K562 (cell line): Measurements from ENCODE around the gene NAPEPLD. TPM values are rescaled to one million over a fixed set of nuclear protein-coding genes. Genes with fewer than 3 reads are reported as not detected.
A peak's percentile ranks its signal among the peaks of the same experiment; 100 is the strongest.

ENCODE experiments used
- ATAC-seq: fragments of 200-7000 bp; cut with Tn5 transposase; 3 replicates; pipeline ENCODE4 v1.9.1; 2020; ENCODE audit warnings: moderate library complexity
- Bru-seq: library from RNA; stranded (reverse); fragments of 400-500 nt; gene quantifications from one replicate; lab custom pipeline; 2021; lab: Mats Ljungman, UMichigan
- BruChase-seq, 2 experiments: library from RNA; stranded (reverse); fragments of 400-500 nt; gene quantifications; one replicate each; lab custom pipeline; 2021; lab: Mats Ljungman, UMichigan
- BruUV-seq: library from RNA; stranded (reverse); fragments of 400-500 nt; replicated peaks from 2 replicates; lab custom pipeline; 2021; lab: Mats Ljungman, UMichigan
- CTCF ChIA-PET: fragments of 300-600 bp; formaldehyde crosslinking; extraction: SDS; loops from one replicate; lab custom pipeline; 2021; ENCODE audit warnings: low intra/inter-chr PET ratio; lab: Yijun Ruan, JAX
- POLR2A ChIA-PET: fragments of 300-600, 350-650 bp; sonication (Branson Sonifier 250); formaldehyde crosslinking; extraction: SDS; loops from one replicate; lab custom pipeline; 2021; ENCODE audit warnings: antibody characterized with exemption, inconsistent platforms; lab: Yijun Ruan, JAX
- DNase-seq, 4 experiments: peaks; one replicate each; pipeline versions ENCODE4 v3.0.0 to v3.0.0-alpha.2; 2011 to 2018; ENCODE audit warnings: low spot score in 3 of 4, mixed read lengths in 3 of 4; ENCODE audit errors: extremely low read depth in 1 of 4
- FAIRE-seq: peaks from 2 replicates; lab custom pipeline; 2011; peaks lifted over from hg19 to GRCh38; lab: Jason Lieb, UNC
- H2AFZ ChIP-seq: 2 replicates; pipeline ENCODE4 v1.6.0; 2011; ENCODE audit warnings: low read depth, low read length, control low read depth, inconsistent platforms
- H3K27ac ChIP-seq: fragments of 200-600 bp; 3 replicates; pipeline ENCODE4 v1.8.0; 2011; ENCODE audit warnings: low read depth, mild to moderate bottlenecking, control low read depth, inconsistent platforms, low read length, moderate library complexity, mixed read lengths; ENCODE audit errors: extremely low read depth
- H3K27me3 ChIP-seq, 2 experiments: fragments of 300-600 bp in 1 of 2; 2 replicates in 1 of 2; 3 replicates in 1 of 2; pipeline versions ENCODE4 v1.6.0 to v1.8.0; 2011; ENCODE audit warnings: inconsistent platforms in 2 of 2, low read length in 2 of 2, mild to moderate bottlenecking in 1 of 2, mixed read lengths in 1 of 2, moderate library complexity in 1 of 2; ENCODE audit not compliant: control insufficient read depth in 2 of 2, insufficient read depth in 2 of 2
- H3K36me3 ChIP-seq: fragments of 300-600 bp; 3 replicates; pipeline ENCODE4 v1.8.0; 2011; ENCODE audit warnings: mild to moderate bottlenecking, low read length, inconsistent platforms; ENCODE audit not compliant: control insufficient read depth, insufficient read depth
- H3K4me1 ChIP-seq, 2 experiments: fragments of 200-600 bp in 1 of 2; replicated peaks in 1 of 2; 2 replicates in 1 of 2; 3 replicates in 1 of 2; pipeline versions ENCODE4 v1.5.1 to v1.8.0; 2011; ENCODE audit warnings: inconsistent platforms in 2 of 2, low read length in 2 of 2, mild to moderate bottlenecking in 1 of 2, mixed read lengths in 1 of 2, moderate library complexity in 1 of 2; ENCODE audit not compliant: control insufficient read depth in 2 of 2, insufficient read depth in 2 of 2
- H3K4me2 ChIP-seq: 2 replicates; pipeline ENCODE4 v1.6.1; 2011; ENCODE audit warnings: low read length, control low read depth, inconsistent platforms, mixed read lengths; ENCODE audit not compliant: insufficient read depth
- H3K4me3 ChIP-seq: fragments of 200-600 bp; sonication (generic), shearing (Covaris generic); 2 replicates; pipeline ENCODE4 v1.5.1; 2016; ENCODE audit warnings: control low read depth, inconsistent platforms
- H3K79me2 ChIP-seq: fragments of 200-600 bp; 3 replicates; pipeline ENCODE4 v1.8.0; 2011; ENCODE audit warnings: low read length, inconsistent platforms; ENCODE audit not compliant: control insufficient read depth, insufficient read depth
- H3K9ac ChIP-seq, 2 experiments: 2 replicates each; pipeline versions ENCODE4 v1.6.0 to v1.6.1; 2011; ENCODE audit warnings: low read depth in 2 of 2, low read length in 2 of 2, control low read depth in 1 of 2, inconsistent platforms in 1 of 2, mild to moderate bottlenecking in 1 of 2, mixed read lengths in 1 of 2; ENCODE audit not compliant: insufficient read depth in 1 of 2
- H3K9me1 ChIP-seq: one replicate; pipeline ENCODE4 v1.6.0; 2011; ENCODE audit warnings: inconsistent platforms, mild to moderate bottlenecking, low read length, moderate library complexity; ENCODE audit not compliant: control insufficient read depth, insufficient read depth
- H3K9me3 ChIP-seq: replicated peaks from 2 replicates; pipeline ENCODE4 v1.5.1; 2011; ENCODE audit warnings: low read depth, low read length, inconsistent platforms; ENCODE audit not compliant: control insufficient read depth, insufficient read depth
- H4K20me1 ChIP-seq: replicated peaks from 2 replicates; pipeline ENCODE4 v1.6.1; 2011; ENCODE audit warnings: low read length, inconsistent platforms, mixed read lengths; ENCODE audit not compliant: control insufficient read depth, insufficient read depth
- BDP1 ChIP-seq: IDR thresholded peaks from 3 replicates; pipeline ENCODE4 v1.6.1; 2011; ENCODE audit not compliant: insufficient read length, insufficient read depth
- CCAR2 ChIP-seq: fragments of 200-400 bp; formaldehyde crosslinking; IDR thresholded peaks from 2 replicates; pipeline ENCODE4 v1.6.1; 2017; ENCODE audit warnings: mild to moderate bottlenecking, low read depth, low read length
- DNMT1 ChIP-seq: fragments of 450-650 bp; IDR thresholded peaks from 2 replicates; pipeline ENCODE4 v1.6.1; 2016; ENCODE audit warnings: antibody characterized with exemption, mild to moderate bottlenecking
- NFE2L1 ChIP-seq: fragments of 450-650 bp; IDR thresholded peaks from 2 replicates; pipeline ENCODE4 v1.6.1; 2016; ENCODE audit warnings: missing genetic modification characterization, low read depth, mild to moderate bottlenecking, missing compliant biosample characterization, moderate library complexity, borderline replicate concordance
- RBM39 ChIP-seq: fragments of 200-400 bp; formaldehyde crosslinking; optimal IDR thresholded peaks from 2 replicates; pipeline ENCODE3; 2018; ENCODE audit warnings: low read depth, low read length
- THAP12 ChIP-seq: fragments of 250-450 bp; sonication (Bioruptor Pico); IDR thresholded peaks from 2 replicates; pipeline ENCODE4 v1.9.0; 2021; ENCODE audit warnings: mild to moderate bottlenecking, inconsistent platforms
- THAP7 ChIP-seq: fragments of 250-450 bp; sonication (Bioruptor Pico); IDR thresholded peaks from 2 replicates; pipeline ENCODE4 v1.5.0; 2021
- U2AF1 ChIP-seq: fragments of 200-400 bp; formaldehyde crosslinking; optimal IDR thresholded peaks from 2 replicates; pipeline ENCODE3; 2017; ENCODE audit warnings: mild to moderate bottlenecking, low read depth, low read length, moderate library complexity
- ZNF274 ChIP-seq: IDR thresholded peaks from 2 replicates; pipeline ENCODE4 v1.6.1; 2011; ENCODE audit warnings: low read depth, mild to moderate bottlenecking, low read length, moderate library complexity, borderline replicate concordance
- ZNF311 ChIP-seq: fragments of 250-450 bp; sonication (Bioruptor Pico); IDR thresholded peaks from 2 replicates; pipeline ENCODE4 v1.4.0; 2020; ENCODE audit warnings: mild to moderate bottlenecking, moderate library complexity
- WGBS: fragments of 100-300 bp; shearing (Covaris generic); methylation state at CpG from one replicate; pipeline ENCODE4 v1.1.6; 2016; ENCODE audit warnings: low coverage, mixed read lengths; ENCODE audit not compliant: insufficient coverage; ENCODE audit errors: missing lambda C conversion rate; 5-methylcytosine and 5-hydroxymethylcytosine counted together
- in situ Hi-C: fragments of 300-500 bp; cut with MboI; formaldehyde crosslinking; loops from 4 replicates; pipeline ENCODE4 v1.15.0; 2018; ENCODE audit warnings: inconsistent platforms, mixed read lengths
- intact Hi-C: fragments of 100-400 bp; cut with micrococcal nuclease; formaldehyde crosslinking; loops from 2 replicates; pipeline ENCODE4 v1.14.2; 2022
- long read RNA-seq, 3 experiments: library from polyadenylated mRNA in 2 of 3; library from RNA in 1 of 3; unstranded in 2 of 3; stranded (forward) in 1 of 3; transcript quantifications; one replicate each; pipeline ENCODE4 v2.0.0, GENCODE V29; 2019 to 2022
- polyA minus RNA-seq, 3 experiments: library from RNA; depleted of rRNA, polyadenylated mRNA; stranded (reverse); fragments of >200 nt; gene quantifications; 2 replicates each; pipeline ENCODE4 v1.2.3, GENCODE V29; 2011
- polyA plus RNA-seq, 8 experiments: library from polyadenylated mRNA; depleted of rRNA in 4 of 8; stranded (reverse) in 5 of 8; unstranded in 3 of 8; fragments of >200 nt; fragmentation: Nextera tagmentation in 2 of 8; fragmentation: Illumina TruSeq in 1 of 8; extraction: Ambion mirVana in 2 of 8; extraction: Trizol in 1 of 8; gene quantifications; 2 replicates each; pipeline versions ENCODE4 v1.2.1 to v1.2.3, GENCODE V29; 2011 to 2014; ENCODE audit warnings: inconsistent platforms in 1 of 8, missing spikeins in 1 of 8
- total RNA-seq, 7 experiments: library from RNA; depleted of rRNA in 6 of 7; stranded (reverse); fragments of >200 nt in 6 of 7; fragmentation: Illumina TruSeq in 2 of 7; extraction: Trizol in 2 of 7; gene quantifications; 2 replicates each; pipeline versions ENCODE4 v1.2.1 to v1.2.3, GENCODE V29; 2011 to 2021; ENCODE audit warnings: low replicate concordance in 1 of 7
- TF ChIP-seq, protein P1 (sequence below): fragments of 250-450 bp; sonication (Bioruptor Pico); IDR thresholded peaks from 2 replicates; pipeline ENCODE4 v1.8.0; 2021; ENCODE audit warnings: moderate library complexity, mild to moderate bottlenecking, inconsistent platforms

The NAPEPLD gene
- 24.9 and 78.6 TPM in 2 replicates for total RNA-seq (2011; cell fraction: chromatin; rRNA removed; ENCODE audit: low replicate concordance)
- 16.2 and 17.8 TPM in 2 replicates for total RNA-seq (2011; cell fraction: nucleolus; rRNA removed)
- total RNA-seq (2011; cell fraction: nucleoplasm; rRNA removed) = 32.8 and 53.8 TPM in 2 replicates
- total RNA-seq (2014; rRNA removed) (3.2 and 3.7 TPM in 2 replicates), total RNA-seq (2014; rRNA removed; fragmentation: Illumina TruSeq; extraction: Trizol) (7.5 and 8.5 TPM in 2 replicates), total RNA-seq (2015; rRNA removed; fragmentation: Illumina TruSeq; extraction: Trizol) (6.4 and 7.6 TPM in 2 replicates), total RNA-seq (2021) (7.7 and 8.4 TPM in 2 replicates), polyA plus RNA-seq (2011; rRNA removed) (9.9 and 11.0 TPM in 2 replicates), polyA plus RNA-seq (2014; fragmentation: Illumina TruSeq; extraction: Trizol) (5.9 and 7.1 TPM in 2 replicates), polyA plus RNA-seq (2014; fragmentation: Nextera tagmentation; extraction: Ambion mirVana) (1 to 10 TPM; 5.7 to 7.7 TPM), polyA plus RNA-seq (2014; rRNA removed) (5.6 and 6.9 TPM in 2 replicates), polyA minus RNA-seq (2011; rRNA and poly(A)+ RNA removed) (12.4 and 15.3 TPM in 2 replicates), Bru-seq, nascent RNA (percentile 77 among the genes with signal in this experiment), BruChase-seq, experiment 1, labeled RNA remaining after a 2-hour chase (percentile 75 among the genes with signal in this experiment), BruChase-seq, experiment 2, labeled RNA remaining after a 6-hour chase (percentile 71 among the genes with signal in this experiment)
- polyA plus RNA-seq (2011; cell fraction: cytosol; rRNA removed) = 2.3 and 4.9 TPM in 2 replicates
- polyA plus RNA-seq (2011; cell fraction: nucleus; rRNA removed) = 22.0 and 24.8 TPM in 2 replicates
- 5.8 and 7.7 TPM in 2 replicates for polyA plus RNA-seq (2012)
- polyA minus RNA-seq (2011; cell fraction: cytosol; rRNA and poly(A)+ RNA removed) = 2.4 and 5.5 TPM in 2 replicates
- 12.9 and 16.0 TPM in 2 replicates for polyA minus RNA-seq (2011; cell fraction: nucleus; rRNA and poly(A)+ RNA removed)
- long read RNA-seq, experiment 1, full-length matches to known transcripts = 10 of 23 reads
- long read RNA-seq, experiment 1, partial matches to known transcripts = 3 of 23 reads
- long read RNA-seq, experiment 1, other reads (novel, unspliced or antisense) = 10 of 23 reads
- long read RNA-seq, experiment 2, partial matches to known transcripts = 1 of 6 reads
- long read RNA-seq, experiment 2, other reads (novel, unspliced or antisense) = 5 of 6 reads
- long read RNA-seq, experiment 3, partial matches to known transcripts = 0 of 2 reads
- long read RNA-seq, experiment 3, other reads (novel, unspliced or antisense) = 1 of 2 reads

DNA sequence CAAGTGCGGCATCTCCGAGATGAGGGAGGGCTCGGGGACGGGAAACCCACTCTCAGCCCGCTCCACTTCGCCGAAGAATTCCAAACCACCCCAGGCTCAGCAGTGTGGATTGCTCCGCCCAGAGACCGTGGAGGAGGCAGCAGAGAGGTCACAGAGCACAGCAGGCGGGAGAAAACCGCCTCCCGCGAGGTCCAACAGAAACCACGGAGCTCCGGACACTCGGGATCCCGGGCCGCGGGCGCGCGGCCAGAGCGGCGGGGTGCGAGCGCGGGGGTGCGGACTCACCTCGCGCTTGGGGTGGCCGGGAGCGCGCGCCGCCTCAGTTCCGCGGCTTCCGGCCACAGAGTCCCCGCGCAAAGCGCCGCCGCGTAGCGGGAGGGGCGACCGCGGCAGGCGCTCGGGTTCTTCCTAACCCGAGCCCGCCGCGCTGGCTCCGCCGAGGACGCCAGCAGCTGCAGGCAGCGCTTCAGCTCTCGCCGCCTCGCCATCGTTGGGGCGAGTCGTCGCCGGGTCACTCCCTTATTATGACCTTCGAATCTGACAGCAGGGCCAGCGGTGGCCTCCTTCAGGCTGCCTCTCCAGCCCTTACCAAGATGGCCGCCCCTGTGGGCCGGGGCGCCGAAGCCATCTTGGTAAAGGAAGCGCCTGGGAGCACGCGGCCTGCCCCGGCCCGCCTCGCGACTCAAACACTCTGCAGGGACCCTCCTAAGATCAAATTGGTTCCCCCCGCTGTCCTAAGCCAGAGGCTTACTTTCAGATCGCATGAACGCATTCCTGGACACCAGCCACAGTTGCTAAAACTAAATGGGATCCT lies at the start of gene NAPEPLD:
TSS of gene NAPEPLD (minus strand) at position 106 of the 814 bp plus-strand sequence. CDS start 20,323 bp downstream, outside the sequence.
- Histone ChIP-seq H3K9ac (peak within 1 kb of the TSS; percentile 92 to 96), H3K27ac (peak within 1 kb of the TSS; percentile 93), H3K9me1 (peaks cover 5% of the 10 kb centered on the region), H3K4me3 (peak within 1 kb of the TSS; percentile 69), H3K9me3 (no peaks in the 10 kb centered on the region), H3K4me1 (peaks cover 25 to 46% of the 10 kb centered on the region in 2 experiments), H4K20me1 (no peaks in the 10 kb centered on the region), H2AFZ (peak within 1 kb of the TSS; percentile 94), H3K79me2 (peaks cover 31% of the 10 kb centered on the region), H3K36me3 (no peaks in the 10 kb centered on the region), H3K27me3 (no peaks in the 10 kb centered on the region), H3K4me2 (peak within 1 kb of the TSS; percentile 85)
- ATAC-seq (peak; percentile 83), DNase-seq (peak; percentile 94 to 96 (median 94)), FAIRE-seq (no peak)
- in situ Hi-C loops (no loop called here), intact Hi-C loops (loop anchor here (1.0 to 2.0 kb wide), 2 partner anchors 16 to 74 kb away; partner anchors contain the start of gene ARMC10)
- ChIA-PET CTCF (no interaction called here), POLR2A (interaction anchor here (0.6 to 2.2 kb wide), 10 partner anchors 8 to 340 kb away, joined by 3 to 17 read pairs (median 4); partner anchors contain the start of gene ARMC10)
- under 1% methylated on average over 82 of the region's 82 CpGs for WGBS
- no TSS peak for BruUV-seq
- TF ChIP-seq RBM39 (no peak), THAP12 (CRISPR knock-in tag) (peak; percentile 50; the same call in 1 of the 2 replicates), ZNF311 (CRISPR knock-in tag) (peak; percentile 85), DNMT1 (no peak), NFE2L1 (no peak), ZNF274 (no peak), CCAR2 (no peak), BDP1 (no peak), THAP7 (CRISPR knock-in tag) (peak; percentile 99), U2AF1 (peak; percentile 78)
- TF ChIP-seq, protein P1, sequence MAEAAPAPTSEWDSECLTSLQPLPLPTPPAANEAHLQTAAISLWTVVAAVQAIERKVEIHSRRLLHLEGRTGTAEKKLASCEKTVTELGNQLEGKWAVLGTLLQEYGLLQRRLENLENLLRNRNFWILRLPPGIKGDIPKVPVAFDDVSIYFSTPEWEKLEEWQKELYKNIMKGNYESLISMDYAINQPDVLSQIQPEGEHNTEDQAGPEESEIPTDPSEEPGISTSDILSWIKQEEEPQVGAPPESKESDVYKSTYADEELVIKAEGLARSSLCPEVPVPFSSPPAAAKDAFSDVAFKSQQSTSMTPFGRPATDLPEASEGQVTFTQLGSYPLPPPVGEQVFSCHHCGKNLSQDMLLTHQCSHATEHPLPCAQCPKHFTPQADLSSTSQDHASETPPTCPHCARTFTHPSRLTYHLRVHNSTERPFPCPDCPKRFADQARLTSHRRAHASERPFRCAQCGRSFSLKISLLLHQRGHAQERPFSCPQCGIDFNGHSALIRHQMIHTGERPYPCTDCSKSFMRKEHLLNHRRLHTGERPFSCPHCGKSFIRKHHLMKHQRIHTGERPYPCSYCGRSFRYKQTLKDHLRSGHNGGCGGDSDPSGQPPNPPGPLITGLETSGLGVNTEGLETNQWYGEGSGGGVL = no peak
